MV-4-11 (cell line): ENCODE data around the gene MED15.
"Not testable (repeated sequence)": the region's sequence is repeated elsewhere in the genome, so short reads cannot be mapped to it uniquely, and the experiment has no call there.

Experiments
- DNase-seq: peaks from one replicate; lab custom pipeline; 2025; lab: John Stamatoyannopoulos, UW

Gene MED15

GRCh38 chr22:20584029-20584871 lies 76.8 kb downstream of the MED15 start:
- DNase-seq: no peak

GRCh38 chr22:20584872-20585638 lies 77.6 kb downstream of the MED15 start:
- no peak for DNase-seq

GRCh38 chr22:20585639-20586402 lies 78.4 kb downstream of the MED15 start:
- DNase-seq: no peak

GRCh38 chr22:20586403-20586745 lies 79.0 kb downstream of the MED15 start:
- no peak for DNase-seq

GRCh38 chr22:20587206-20587958 lies 80.0 kb downstream of the MED15 start:
- no peak for DNase-seq

GRCh38 chr22:20588092-20588842 lies 80.9 kb downstream of the MED15 start:
- no peak for DNase-seq

GRCh38 chr22:20588843-20589581 lies 81.6 kb downstream of the MED15 start:
- DNase-seq: no peak

GRCh38 chr22:20589614-20590476 lies 82.4 kb downstream of the MED15 start:
- no peak for DNase-seq

GRCh38 chr22:20590477-20591294 lies 83.3 kb downstream of the MED15 start:
- DNase-seq: no peak

GRCh38 chr22:20591295-20591645 lies 83.9 kb downstream of the MED15 start:
- no peak for DNase-seq

GRCh38 chr22:20591660-20592310 lies 84.4 kb downstream of the MED15 start:
- no peak for DNase-seq

GRCh38 chr22:20594038-20594437 lies 86.6 kb downstream of the MED15 start:
- DNase-seq: not testable (repeated sequence)

- DNase-seq: not testable (repeated sequence)
Measured at GRCh38 chr22:20594486-20594885, 87.1 kb downstream of the MED15 start.

- DNase-seq: no peak
Measured at GRCh38 chr22:20595461-20595860, 88.1 kb downstream of the MED15 start.

- DNase-seq: no peak
Measured at GRCh38 chr22:20599117-20599516, 91.7 kb downstream of the MED15 start.

GRCh38 chr22:20600137-20600673 lies 92.8 kb downstream of the MED15 start:
- DNase-seq: no peak

- no peak for DNase-seq
Measured at GRCh38 chr22:20601308-20601707, 93.9 kb downstream of the MED15 start.
